ENCODE measurements around the gene VEGFA.

Gene VEGFA

GRCh38 chr6:43788301-43788700 lies 18.3 kb downstream of the VEGFA start:
- TF ChIP-seq GATA2 (IDR thresholded peaks at IDR 0.05; ENCODE audit: low read depth, low read length): no peak
- TF ChIP-seq GATA3 (IDR thresholded peaks at IDR 0.05; ENCODE audit: low read depth, low read length): no peak

- TF ChIP-seq GATA3 (IDR thresholded peaks at IDR 0.05; ENCODE audit: low read depth, low read length) (no peak), GATA2 (IDR thresholded peaks at IDR 0.05; ENCODE audit: low read depth, low read length) (no peak)
These were observed 19.4 kb downstream of the VEGFA start for GRCh38 chr6:43789447-43789846.

- TF ChIP-seq GATA2 (IDR thresholded peaks at IDR 0.05; ENCODE audit: low read depth, low read length): no peak
- TF ChIP-seq GATA3 (IDR thresholded peaks at IDR 0.05; ENCODE audit: low read depth, low read length): no peak
These were observed 20.0 kb downstream of the VEGFA start for GRCh38 chr6:43790031-43790430.

GRCh38 chr6:43791745-43792422 lies 21.9 kb downstream of the VEGFA start:
- TF ChIP-seq GATA3 (IDR thresholded peaks at IDR 0.05; ENCODE audit: low read depth, low read length): no peak

- TF ChIP-seq GATA3 (IDR thresholded peaks at IDR 0.05; ENCODE audit: low read depth, low read length) (no peak), GATA2 (IDR thresholded peaks at IDR 0.05; ENCODE audit: low read depth, low read length) (no peak)
These were observed 23.3 kb downstream of the VEGFA start for GRCh38 chr6:43793154-43793874.

DNA sequence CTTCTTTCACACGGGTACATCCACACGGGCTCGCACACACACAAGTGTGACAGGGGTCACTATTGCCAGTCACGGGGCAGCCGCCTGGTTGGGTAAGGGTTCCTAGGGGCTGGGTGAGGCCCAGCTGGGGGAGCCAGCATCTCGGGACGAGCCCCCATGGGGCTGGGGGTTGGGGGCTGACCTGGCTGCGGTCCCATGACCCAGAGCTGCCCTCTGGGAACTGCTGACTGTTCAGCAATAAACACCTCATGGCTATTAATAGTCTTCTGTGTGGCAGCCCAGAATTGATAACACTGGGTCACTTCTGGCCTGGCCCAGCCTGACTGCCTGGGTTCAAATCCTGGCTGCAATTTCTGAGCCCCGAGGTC lies 23.8 kb downstream of the VEGFA start:
- no peak for TF ChIP-seq GATA2 (IDR thresholded peaks at IDR 0.05; ENCODE audit: low read depth, low read length)
- TF ChIP-seq GATA3 (IDR thresholded peaks at IDR 0.05; ENCODE audit: low read depth, low read length): no peak

DNA sequence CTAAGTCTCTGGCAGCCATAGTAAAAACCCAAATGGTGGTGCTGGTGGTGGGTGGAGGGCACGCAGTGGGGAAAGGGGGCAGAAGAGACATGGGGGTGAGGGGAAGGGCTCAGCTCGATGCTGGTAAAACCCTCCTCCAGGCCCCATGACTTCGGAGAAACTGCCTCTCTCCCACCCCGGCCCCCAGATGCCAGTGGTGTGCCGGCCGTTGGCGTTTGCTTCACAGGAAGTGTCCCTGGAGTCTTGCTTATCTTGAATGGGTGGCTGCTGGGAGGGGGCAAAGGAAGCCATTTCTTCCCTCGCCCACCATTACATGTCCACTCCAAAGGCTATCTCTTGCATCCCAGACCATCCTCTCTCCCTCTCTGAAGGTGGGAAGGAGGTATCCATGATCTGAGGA lies 25.4 kb downstream of the VEGFA start:
- TF ChIP-seq GATA3 (IDR thresholded peaks at IDR 0.05; ENCODE audit: low read depth, low read length) (no peak), GATA2 (IDR thresholded peaks at IDR 0.05; ENCODE audit: low read depth, low read length) (no peak)

DNA sequence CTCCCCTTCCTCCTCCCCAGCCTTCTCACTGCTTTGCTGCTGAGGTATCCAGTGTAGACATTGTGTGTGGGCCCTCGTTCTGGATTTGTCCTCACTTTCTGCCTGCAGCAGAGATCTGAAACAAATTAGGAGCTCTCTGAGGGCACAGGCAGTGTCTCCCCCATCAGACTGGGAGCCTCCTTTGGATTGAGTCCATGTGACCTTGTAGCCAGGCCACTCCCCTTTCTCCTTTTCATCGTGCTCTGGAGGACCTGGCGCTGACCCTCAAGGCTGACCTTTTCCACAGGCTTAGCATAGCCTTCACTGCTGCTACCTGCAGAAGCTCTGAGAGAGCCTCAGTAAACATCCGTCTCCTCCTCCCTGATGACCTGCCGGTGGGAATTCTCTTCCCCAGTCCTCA lies 26.2 kb downstream of the VEGFA start:
- TF ChIP-seq GATA3 (IDR thresholded peaks at IDR 0.05; ENCODE audit: low read depth, low read length): no peak
- TF ChIP-seq GATA2 (IDR thresholded peaks at IDR 0.05; ENCODE audit: low read depth, low read length): no peak

DNA sequence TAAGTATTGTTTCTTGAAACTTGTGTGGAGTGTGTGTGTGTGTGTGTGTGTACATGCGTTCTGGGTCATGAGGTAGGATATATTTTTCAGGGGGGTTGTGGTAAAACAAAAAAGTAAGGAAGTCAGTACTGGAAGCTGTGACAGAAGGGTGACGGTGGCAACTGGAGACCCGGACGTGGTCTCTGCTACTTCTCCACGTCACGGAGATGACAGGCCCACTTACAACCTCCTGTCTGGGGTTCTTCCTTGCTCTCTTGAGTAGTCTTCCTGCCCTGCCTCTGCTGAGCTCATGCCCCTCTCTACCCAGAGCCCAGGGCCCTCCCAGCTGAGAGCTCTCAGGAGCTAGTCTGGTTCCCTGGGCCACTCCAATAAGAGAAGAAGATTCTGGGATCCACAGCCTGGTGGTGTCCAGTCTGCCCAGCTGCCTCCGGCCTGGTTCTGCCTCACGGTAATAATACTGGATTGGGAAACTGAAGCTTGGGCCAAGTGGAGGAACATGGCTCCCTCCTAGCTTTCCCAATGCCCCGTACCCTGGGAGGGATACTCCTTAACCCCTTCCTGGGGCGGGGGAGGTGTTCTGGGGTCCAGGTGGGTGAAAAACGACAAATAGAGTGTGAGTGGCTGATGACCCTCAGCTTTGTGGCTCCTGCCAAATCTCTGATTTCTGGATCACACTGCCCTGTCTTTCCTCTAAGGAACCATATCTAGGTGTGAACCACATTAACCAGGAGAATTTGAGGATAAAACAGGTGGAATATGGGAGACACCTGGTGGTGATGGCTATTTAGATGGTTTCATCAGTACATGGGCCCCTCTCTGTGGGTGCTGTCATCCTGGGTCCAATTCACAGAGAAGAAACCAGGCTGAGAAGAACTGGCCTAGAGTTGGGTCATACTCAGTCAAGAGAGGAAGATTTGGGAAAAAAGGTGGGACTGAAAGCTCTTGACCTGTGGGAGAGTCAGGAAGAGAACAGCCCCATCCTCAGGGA lies 27.2 kb downstream of the VEGFA start:
- TF ChIP-seq GATA2 (IDR thresholded peaks at IDR 0.05; ENCODE audit: low read depth, low read length): no peak
- TF ChIP-seq GATA3 (IDR thresholded peaks at IDR 0.05; ENCODE audit: low read depth, low read length): no peak

- TF ChIP-seq GATA2 (IDR thresholded peaks at IDR 0.05; ENCODE audit: low read depth, low read length) (no peak), GATA3 (IDR thresholded peaks at IDR 0.05; ENCODE audit: low read depth, low read length) (no peak)
These were observed 27.9 kb downstream of the VEGFA start for GRCh38 chr6:43797919-43798318.

DNA sequence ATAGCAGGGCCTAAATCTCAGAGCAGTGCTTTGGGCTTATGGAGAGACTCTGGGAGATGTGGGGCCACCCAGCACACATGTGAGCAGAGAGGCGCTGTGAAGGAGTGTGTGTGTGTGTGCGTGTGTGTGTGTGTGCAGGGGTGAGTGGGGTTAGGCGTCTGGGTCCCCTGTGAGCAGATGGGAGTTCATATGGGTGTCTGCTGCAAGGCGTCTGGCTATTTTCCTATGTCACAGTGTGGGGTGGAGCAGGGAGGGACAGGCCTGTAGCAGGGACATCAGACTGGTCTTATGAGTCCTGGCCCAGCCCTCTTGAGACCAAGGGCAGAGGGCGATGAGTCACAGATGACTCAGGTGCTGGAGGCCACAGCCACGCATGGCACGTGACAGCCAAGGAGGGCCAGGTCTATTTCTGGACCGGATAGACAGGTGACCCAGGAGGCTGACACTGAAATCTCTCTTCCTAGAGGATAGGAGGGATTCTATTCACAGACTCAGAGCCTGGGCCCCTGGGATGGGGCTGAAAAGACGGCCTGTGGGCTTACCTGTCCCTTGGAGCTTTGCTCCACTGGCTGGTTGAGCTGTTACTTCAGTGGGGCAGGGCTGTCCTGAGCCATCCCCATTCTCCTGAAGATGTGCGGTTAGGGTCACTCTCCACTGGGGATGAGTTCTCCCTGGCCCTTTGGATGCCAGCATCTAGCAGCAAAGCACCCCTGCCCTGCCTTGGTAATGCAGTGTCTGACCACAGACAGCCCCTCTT lies 28.9 kb downstream of the VEGFA start:
- no peak for TF ChIP-seq GATA3 (IDR thresholded peaks at IDR 0.05; ENCODE audit: low read depth, low read length)
- no peak for TF ChIP-seq GATA2 (IDR thresholded peaks at IDR 0.05; ENCODE audit: low read depth, low read length)

- TF ChIP-seq GATA3 (IDR thresholded peaks at IDR 0.05; ENCODE audit: low read depth, low read length): no peak
- no peak for TF ChIP-seq GATA2 (IDR thresholded peaks at IDR 0.05; ENCODE audit: low read depth, low read length)
These were observed 29.7 kb downstream of the VEGFA start for GRCh38 chr6:43799551-43800297.

DNA sequence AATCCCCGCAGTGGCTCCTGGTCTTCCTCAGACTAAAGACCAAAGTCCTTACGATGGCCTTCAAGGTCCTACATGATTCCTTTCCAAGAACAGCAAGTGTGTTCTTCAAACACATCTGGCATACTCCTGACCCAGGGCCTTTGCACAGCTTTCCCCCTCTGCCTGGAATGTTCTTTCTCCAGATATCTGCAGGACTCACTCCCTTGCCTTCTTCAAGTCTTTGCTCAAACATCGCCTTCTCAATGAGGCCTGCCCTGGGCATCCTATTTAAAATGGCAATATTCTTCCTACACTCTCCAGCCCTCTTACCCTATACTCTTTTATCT lies 30.2 kb downstream of the VEGFA start:
- TF ChIP-seq GATA2 (IDR thresholded peaks at IDR 0.05; ENCODE audit: low read depth, low read length) (no peak), GATA3 (IDR thresholded peaks at IDR 0.05; ENCODE audit: low read depth, low read length) (no peak)
